Measurements from ENCODE around the gene NPAS2. TPM values are rescaled to one million over a fixed set of nuclear protein-coding genes. Genes with fewer than 3 reads are reported as not detected.

NPAS2 gene
- total and polyA plus RNA-seq, 2 donors (not counting 3 experiments of a cell fraction or from before 2014, with no cell fraction given), result 29.0 to 53.9 TPM

DNA sequence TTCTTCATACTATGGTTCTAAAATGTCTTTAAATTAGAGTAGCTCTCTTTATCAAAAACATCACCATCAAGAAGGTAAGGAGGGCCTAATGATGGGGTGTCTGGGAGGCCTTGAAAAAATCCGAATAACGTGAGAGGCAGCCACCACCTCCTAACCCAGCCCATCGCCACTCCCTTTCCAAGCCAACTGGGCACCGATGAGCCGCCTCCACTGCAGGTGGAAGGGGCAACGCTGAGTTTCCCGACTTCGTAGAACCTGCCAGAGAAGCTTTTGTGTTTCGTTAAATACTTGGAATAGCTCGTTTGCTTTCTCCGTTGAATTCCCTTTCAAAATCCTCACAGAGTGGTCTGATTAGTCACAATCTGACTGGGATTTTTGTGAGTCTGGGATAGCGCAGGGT is 160.1 kb downstream of the NPAS2 start:
- BruUV-seq (replicated peaks), result no TSS peak
- TF ChIP-seq MAX (IDR thresholded peaks at IDR 0.05; ENCODE audit: insufficient read depth, insufficient read length) (no peak), EZH2 (IDR thresholded peaks at IDR 0.05; ENCODE audit: borderline replicate concordance, low read depth, low read length, severe bottlenecking) (no peak), JUN (IDR thresholded peaks at IDR 0.05; ENCODE audit: borderline replicate concordance, insufficient read depth, insufficient read length, low read depth) (no peak), POLR2A (IDR thresholded peaks at IDR 0.05; ENCODE audit: low read depth, low read length) (no peak)
- Histone ChIP-seq H2AFZ (ENCODE audit: low read depth, low read length) (no peak overlapping the region), H3K9me1 (replicated peaks; ENCODE audit: control insufficient read depth, extremely low read depth, insufficient read depth, low read length) (no peaks in the 10 kb centered on the region), H3K36me3 (ENCODE audit: control insufficient read depth in 2 of 2, extremely low read depth in 1 of 2, insufficient read depth in 2 of 2, low read length in 2 of 2) (peaks cover 7 to 24% of the 10 kb centered on the region in 2 experiments), H4K20me1 (replicated peaks; ENCODE audit: control insufficient read depth, extremely low read depth, insufficient read depth, low read length) (no peaks in the 10 kb centered on the region), H3K4me2 (ENCODE audit: insufficient read depth, low read length) (no peak overlapping the region), H3K27ac (ENCODE audit: insufficient read depth, low read depth, low read length) (no peak overlapping the region), H3K9ac (replicated peaks; ENCODE audit: extremely low read depth, insufficient read depth, low read length) (no peak overlapping the region), H3K27me3 (ENCODE audit: control insufficient read depth in 2 of 2, insufficient read depth in 2 of 2, low read length in 2 of 2) (no peaks in the 10 kb centered on the region), H3K9me3 (replicated peaks; ENCODE audit: control insufficient read depth, insufficient read depth, low read length) (no peaks in the 10 kb centered on the region), H3K4me1 (ENCODE audit: control insufficient read depth, extremely low read depth, insufficient read depth, low read length) (peaks cover 18% of the 10 kb centered on the region), H3K4me3 (replicated peaks in 1 of 3; ENCODE audit: insufficient read depth in 1 of 3, low read depth in 1 of 3, low read length in 3 of 3) (no peak overlapping the region), H3K79me2 (ENCODE audit: control insufficient read depth, insufficient read depth, low read length) (no peaks in the 10 kb centered on the region)
- FAIRE-seq, result no peak
- dilution Hi-C loops (cut with MboI; ENCODE audit: extremely low pct_ligation_motif_present, low sequenced_read_pairs), result no loop called here
- POLR2A ChIA-PET, result no interaction called here
- DNase-seq (ENCODE audit: low read depth, low spot score), result no peak
- intact Hi-C loops (cut with micrococcal nuclease), result loop anchor here (10.0 kb wide), 1 partner anchor 555 kb away; no protein-coding TSS in a partner anchor
- CTCF ChIA-PET, result interaction anchor here (1.0 to 3.9 kb wide), 2 partner anchors 250 kb away, joined by 6 to 22 read pairs; no protein-coding TSS in a partner anchor

DNA sequence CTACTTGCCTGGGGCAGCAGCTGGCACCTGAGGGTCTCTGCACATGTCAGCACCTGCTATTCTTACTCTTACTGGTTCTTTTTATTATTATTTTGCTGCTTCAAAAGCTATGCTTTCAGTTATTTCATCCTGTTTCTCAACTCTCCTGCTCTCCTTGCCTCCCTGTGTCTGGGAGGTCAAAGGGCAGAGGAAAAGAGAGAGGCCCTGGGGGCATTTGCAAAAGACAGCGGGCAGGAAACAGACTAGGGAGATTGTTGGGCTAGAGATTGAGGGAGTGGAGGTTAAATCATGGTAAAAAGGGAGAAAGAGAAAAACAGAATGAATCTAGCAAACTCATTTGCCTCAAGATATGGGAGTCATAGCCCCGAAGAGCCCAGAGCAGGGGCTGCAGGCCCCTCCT is 161.1 kb downstream of the NPAS2 start:
- dilution Hi-C loops (cut with MboI; ENCODE audit: extremely low pct_ligation_motif_present, low sequenced_read_pairs), result no loop called here
- intact Hi-C loops (cut with micrococcal nuclease), result loop anchor here (10.0 kb wide), 1 partner anchor 556 kb away; no protein-coding TSS in a partner anchor
- no peak for FAIRE-seq
- TF ChIP-seq GATA2 (IDR thresholded peaks at IDR 0.05; ENCODE audit: insufficient read depth, insufficient read length, low read depth, low read length), result no peak
- no peak for TF ChIP-seq CTCF (IDR thresholded peaks at IDR 0.05; ENCODE audit: extremely low read depth in 1 of 2, insufficient read depth in 1 of 2, low read depth in 1 of 2, low read length in 2 of 2)
- no peak for TF ChIP-seq POLR2A (IDR thresholded peaks at IDR 0.05; ENCODE audit: low read depth, low read length)
- no peak for TF ChIP-seq FOS (IDR thresholded peaks at IDR 0.05; ENCODE audit: borderline replicate concordance, insufficient read depth, low read length)
- TF ChIP-seq JUN (IDR thresholded peaks at IDR 0.05; ENCODE audit: borderline replicate concordance, insufficient read depth, insufficient read length, low read depth), result no peak
- TF ChIP-seq EZH2 (IDR thresholded peaks at IDR 0.05; ENCODE audit: borderline replicate concordance, low read depth, low read length, severe bottlenecking), result no peak
- TF ChIP-seq POLR2AphosphoS5 (IDR thresholded peaks at IDR 0.05; ENCODE audit: insufficient read depth, low read depth, low read length), result no peak
- TF ChIP-seq MAX (IDR thresholded peaks at IDR 0.05; ENCODE audit: insufficient read depth, insufficient read length), result no peak
- TF ChIP-seq MYC (IDR thresholded peaks at IDR 0.05; ENCODE audit: low read depth, low read length), result no peak
- H3K79me2 ChIP-seq (ENCODE audit: control insufficient read depth, insufficient read depth, low read length), result no peaks in the 10 kb centered on the region
- H3K9ac ChIP-seq (replicated peaks; ENCODE audit: extremely low read depth, insufficient read depth, low read length), result no peak overlapping the region
- H3K9me3 ChIP-seq (replicated peaks; ENCODE audit: control insufficient read depth, insufficient read depth, low read length), result no peaks in the 10 kb centered on the region
- peaks cover 18% of the 10 kb centered on the region for H3K4me1 ChIP-seq (ENCODE audit: control insufficient read depth, extremely low read depth, insufficient read depth, low read length)
- H3K4me2 ChIP-seq (ENCODE audit: insufficient read depth, low read length), result no peak overlapping the region
- no peak overlapping the region for H3K4me3 ChIP-seq (replicated peaks in 1 of 3; ENCODE audit: insufficient read depth in 1 of 3, low read depth in 1 of 3, low read length in 3 of 3)
- no peaks in the 10 kb centered on the region for H4K20me1 ChIP-seq (replicated peaks; ENCODE audit: control insufficient read depth, extremely low read depth, insufficient read depth, low read length)
- ChIA-PET POLR2A (no interaction called here), CTCF (interaction anchor here (1.0 kb wide), 1 partner anchor 251 kb away, joined by 6 read pairs; no protein-coding TSS in a partner anchor)
- H3K9me1 ChIP-seq (replicated peaks; ENCODE audit: control insufficient read depth, extremely low read depth, insufficient read depth, low read length), result no peaks in the 10 kb centered on the region
- no peak for DNase-seq (ENCODE audit: low read depth, low spot score)
- H3K27ac ChIP-seq (ENCODE audit: insufficient read depth, low read depth, low read length), result no peak overlapping the region
- H3K27me3 ChIP-seq (ENCODE audit: control insufficient read depth in 2 of 2, insufficient read depth in 2 of 2, low read length in 2 of 2), result no peaks in the 10 kb centered on the region
- no TSS peak for BruUV-seq (replicated peaks)
- peaks cover 3 to 24% of the 10 kb centered on the region in 2 experiments for H3K36me3 ChIP-seq (ENCODE audit: control insufficient read depth in 2 of 2, extremely low read depth in 1 of 2, insufficient read depth in 2 of 2, low read length in 2 of 2)
- no peak overlapping the region for H2AFZ ChIP-seq (ENCODE audit: low read depth, low read length)
